PFSK-1 (cell line): ENCODE data around the gene MED10.

Experiments
- FOXP2 ChIP-seq: optimal IDR thresholded peaks from 2 replicates; pipeline ENCODE3; 2011; ENCODE audit warnings: borderline replicate concordance, control low read depth, inconsistent platforms; ENCODE audit not compliant: insufficient read depth; ENCODE audit errors: extremely low read length, extremely low read depth
- POLR2AphosphoS5 ChIP-seq: IDR thresholded peaks from 2 replicates; pipeline ENCODE4 v1.6.1; 2012; ENCODE audit warnings: low read depth, mild to moderate bottlenecking, control low read depth, low read length, moderate library complexity

DNA sequence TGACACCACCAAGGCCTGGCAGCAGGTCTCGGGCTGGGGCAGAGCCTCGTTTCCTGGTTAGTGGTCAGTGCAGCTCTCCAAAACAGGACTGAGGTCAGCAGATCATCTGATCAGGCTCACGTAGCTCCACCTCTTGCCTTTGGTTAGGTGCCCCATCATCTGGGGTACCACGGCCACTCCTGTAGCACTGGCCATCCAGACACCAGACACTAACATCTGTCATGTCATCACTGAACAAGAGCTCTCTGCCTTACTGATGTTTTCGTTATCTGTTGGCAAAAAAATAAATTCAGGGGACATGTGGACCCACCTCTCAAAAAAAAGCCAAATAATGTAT is 29.9 kb upstream of the MED10 start:
- TF ChIP-seq POLR2AphosphoS5 = no peak
- no peak for TF ChIP-seq FOXP2
